NCI-H146 treated with DMSO at 0.1 percent for 48 hours (cell line): ENCODE data around the gene HLCS.
"Not testable (repeated sequence)": the region's sequence is repeated elsewhere in the genome, so short reads cannot be mapped to it uniquely, and the experiment has no call there.

ENCODE experiments used
- DNase-seq: peaks from one replicate; lab custom pipeline; 2025; ENCODE audit not compliant: unreplicated experiment; lab: John Stamatoyannopoulos, UW

HLCS gene

DNA sequence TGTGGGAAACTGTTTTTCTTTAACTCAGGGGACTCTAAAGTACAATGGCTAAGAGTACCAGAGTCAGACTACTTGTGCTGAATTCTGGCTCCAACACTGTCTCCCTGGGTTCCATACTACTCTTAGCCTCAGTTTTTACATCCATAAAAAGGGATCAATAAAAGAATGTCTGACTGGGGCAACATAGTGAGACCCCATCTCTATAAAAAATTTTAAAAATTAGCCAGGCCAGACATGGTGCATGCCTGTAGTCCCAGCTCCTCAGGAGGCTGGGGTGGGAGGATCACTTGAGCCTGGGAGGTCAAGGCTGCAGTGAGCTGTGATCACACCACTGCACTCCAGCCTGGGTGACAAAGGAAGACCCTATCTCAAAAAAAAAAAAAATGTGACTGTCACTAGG lies 150.4 kb downstream of the HLCS start:
- not testable (repeated sequence) for DNase-seq

DNA sequence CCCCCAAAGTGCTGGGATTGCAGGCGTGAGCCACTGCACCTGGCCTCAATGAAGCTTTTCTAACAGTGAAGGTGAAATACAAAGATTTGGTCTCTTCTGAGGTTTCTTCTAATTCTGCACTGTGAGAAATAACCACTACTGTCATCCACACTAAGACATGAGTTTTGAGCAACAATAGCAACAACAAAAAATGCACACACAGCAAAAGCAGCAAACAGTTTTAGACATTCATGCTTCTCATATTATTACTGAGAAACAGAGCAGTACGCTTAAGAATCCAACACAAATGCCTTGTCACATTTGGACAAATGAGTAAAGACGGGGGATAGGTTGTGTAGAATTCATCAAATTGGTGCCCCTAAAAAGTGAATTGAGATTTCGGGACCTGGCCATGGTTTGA lies 151.2 kb downstream of the HLCS start:
- DNase-seq, result no peak

DNA sequence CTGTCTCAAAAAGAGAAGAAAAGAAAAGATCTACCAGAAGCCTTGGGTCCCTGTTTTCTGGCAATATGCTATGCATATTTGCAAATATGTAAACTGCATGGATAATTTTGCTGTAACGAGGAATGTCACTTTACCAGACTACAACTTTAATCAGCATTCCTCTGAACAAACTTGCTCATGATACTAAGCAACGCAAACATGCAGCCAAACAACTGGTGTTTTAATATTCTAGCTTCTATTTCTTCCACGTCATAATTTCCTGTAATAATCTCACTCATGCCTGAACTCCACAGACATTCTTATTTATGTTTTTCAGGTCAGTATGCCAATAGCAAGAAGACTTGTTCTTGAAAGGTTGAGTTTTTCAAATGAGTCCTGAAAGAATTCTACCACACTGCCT lies 153.4 kb downstream of the HLCS start:
- no peak for DNase-seq

DNA sequence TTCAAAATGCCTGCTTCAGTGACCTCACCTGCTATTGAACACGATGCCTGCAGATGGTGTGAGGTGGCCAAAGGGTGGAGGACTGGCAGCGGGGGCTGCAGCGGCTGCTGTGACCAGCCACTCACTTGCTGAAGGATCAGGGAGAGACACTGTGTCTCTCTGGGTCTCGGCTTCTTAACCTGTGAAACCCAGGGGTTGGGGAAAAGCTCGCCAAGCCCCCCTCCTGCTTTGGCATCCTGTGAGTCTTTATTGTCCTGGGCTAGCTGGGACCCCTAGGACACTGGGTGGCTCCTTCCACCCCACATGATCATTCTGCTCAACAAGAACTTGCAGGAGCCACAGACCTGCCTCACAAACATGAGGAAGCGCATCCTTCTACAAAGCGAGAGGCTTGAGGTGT lies 154.7 kb downstream of the HLCS start:
- DNase-seq, result no peak

DNA sequence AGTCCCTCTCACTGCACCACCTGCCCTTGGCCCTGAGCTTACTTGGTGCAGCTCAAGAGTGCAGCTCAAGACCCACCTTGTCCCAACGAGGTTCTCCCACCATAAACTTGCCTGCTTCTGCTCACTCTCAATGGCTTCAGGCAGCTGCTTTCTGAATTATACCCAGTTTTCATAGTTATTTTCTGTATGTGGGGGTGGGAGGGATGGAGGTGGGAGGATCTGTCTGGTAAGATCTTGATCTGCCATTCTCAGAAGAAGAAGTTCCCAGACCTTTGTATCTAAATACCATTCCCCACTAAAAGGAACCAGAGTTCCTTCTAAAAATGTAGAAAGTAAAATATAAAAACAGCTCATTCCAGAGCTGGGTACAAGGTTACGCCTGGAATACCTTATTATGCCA lies 156.0 kb downstream of the HLCS start:
- DNase-seq, result no peak

DNA sequence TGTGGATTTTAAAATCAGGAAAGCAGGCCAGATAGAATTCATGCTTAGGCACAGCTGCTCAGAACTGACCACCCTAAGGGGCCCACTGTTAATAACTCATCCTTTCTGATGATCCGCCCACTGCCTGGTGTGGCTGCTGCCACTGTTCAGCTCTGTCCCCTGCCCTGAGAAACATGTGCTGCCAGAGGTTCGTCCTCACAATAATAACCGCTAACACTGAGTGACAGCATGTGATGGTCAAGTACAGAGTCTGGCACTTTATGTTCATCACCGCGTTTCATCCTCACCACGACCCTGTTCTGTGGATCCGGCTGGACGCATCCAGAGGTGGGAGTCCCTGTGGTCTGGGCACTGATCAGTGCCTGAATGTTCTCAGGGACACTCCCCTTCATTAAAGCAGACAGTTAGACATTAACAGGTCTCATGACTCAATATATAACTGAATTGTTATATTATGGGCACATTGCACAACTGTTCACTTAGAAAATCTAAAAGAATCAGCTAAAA lies 159.0 kb downstream of the HLCS start:
- no peak for DNase-seq

DNA sequence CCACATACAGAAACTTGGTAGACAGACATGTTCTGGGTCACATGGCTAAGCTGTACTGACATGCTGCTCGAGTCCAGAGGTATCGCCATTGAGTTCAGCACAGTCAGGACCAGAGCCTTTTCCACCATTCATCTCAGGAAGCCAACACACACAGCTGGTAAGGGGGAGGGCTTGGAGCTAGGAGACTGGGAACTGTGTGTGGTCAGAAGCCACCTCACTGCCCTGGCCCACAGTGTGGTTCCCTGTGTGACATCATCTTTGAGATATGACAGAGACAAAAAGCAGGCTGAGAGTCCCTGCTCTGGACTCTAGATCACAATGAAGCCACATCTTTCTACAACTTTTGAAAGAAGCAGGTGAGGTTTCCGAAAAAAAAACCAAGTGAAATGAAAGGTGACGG lies 160.4 kb downstream of the HLCS start:
- no peak for DNase-seq

DNA sequence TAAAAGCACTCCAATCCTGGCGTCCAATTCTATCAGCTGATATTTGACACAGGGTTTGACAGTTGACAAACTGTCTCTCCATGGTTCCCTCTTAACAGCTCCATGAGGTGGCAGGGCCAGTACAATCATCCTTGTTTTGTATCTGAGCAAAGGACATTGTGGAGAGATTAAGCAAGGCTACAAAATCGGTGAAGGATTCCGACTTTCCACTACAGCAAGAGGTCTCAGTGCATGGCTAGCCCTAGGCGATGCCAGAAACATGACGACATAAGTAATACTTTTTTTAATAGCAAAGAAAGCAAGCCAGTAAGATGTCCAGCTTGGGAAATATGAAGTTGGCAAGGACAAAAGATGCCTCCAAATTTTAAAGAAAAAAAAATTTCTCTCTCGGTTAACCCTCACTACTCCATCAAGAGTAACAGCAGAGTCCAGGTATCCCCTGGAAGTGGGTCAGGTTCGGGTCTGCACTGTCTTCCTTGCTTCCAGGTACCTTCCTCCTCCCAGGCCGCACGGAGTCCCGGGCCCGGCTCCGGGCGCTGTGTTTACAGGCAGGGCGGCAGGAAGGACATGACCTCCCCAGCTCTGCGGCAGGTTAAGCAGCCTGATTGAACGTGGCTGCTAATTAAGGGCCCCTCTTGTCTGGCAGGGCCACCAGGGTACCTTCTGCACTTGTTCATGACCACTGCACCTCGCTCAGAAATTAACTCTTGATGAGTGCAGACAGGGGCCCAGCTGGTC lies 161.4 kb downstream of the HLCS start:
- DNase-seq, result no peak

DNA sequence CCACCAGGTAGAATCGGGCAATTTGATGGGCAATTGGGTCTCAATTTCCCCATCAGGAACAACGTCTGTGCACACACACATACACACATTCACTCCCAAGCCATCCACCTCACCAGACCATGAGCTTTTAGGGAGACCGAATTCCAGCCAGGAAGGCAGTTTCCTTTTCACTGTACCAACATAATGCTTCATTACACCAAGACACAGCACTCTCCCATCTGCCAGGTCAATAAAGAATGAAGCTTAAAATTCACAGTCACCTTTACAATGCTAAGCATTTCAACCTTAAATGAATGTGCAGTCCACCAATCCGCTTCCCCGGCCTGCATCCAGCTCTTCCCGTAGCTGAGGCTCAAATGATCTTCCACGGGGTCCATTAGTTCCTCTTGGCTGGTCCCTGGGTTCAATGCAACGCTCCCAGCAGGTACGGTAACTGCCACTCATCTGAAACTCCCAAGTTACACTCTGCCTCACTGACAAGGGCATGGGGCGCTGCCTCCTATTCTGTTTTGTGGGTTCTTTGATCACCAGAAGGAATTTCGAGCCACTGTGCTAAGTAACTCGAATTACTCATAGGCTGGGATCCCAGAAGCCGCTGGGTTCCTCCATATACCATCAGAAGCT lies 162.5 kb downstream of the HLCS start:
- no peak for DNase-seq

DNA sequence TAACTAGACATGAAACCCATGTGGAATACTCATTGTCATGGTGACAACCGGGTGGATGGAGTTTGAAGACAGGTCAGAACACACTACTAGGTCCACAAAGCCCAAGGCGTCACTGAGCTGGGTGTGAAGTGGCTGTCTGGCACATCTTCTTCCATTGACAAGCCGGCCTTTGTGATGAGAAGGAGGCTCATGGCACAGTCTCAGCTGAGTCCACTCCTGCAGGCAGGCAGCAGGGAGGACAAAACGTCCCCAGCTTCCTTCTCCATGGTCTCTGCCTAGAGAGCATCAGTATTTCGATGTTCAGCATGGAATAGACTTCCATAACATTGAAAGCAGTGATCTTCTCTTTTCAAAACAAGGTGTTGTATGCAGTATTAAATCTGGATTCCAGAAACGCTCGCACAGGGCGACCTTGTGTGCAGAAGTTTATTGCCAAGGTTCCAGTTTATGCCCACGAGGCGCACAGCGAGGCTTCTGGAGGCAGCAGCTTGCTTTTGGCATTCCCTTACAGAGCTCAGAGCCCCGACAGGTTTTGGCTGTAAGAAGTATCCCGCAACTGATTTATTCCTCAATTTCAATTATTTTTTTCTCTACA lies 163.3 kb downstream of the HLCS start:
- DNase-seq, result no peak

DNA sequence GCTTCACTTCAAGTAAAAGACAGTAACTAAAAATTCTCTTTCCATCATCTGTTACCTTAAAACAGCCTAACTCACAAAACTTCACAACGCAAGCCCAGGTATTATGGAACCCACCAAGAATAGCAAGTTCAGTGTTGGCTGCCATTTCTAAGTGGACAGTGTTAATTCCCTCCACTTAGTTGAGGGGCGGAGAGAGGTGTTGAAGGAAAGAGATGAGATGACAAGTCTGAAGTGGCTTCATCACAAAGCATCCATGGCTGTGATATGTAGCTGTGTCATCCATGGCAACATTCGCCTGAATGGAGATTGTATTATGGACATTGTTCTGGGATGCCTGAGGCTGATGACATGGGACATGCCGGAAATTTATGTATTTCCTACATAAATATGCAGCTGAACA lies 165.7 kb downstream of the HLCS start:
- DNase-seq, result no peak

DNA sequence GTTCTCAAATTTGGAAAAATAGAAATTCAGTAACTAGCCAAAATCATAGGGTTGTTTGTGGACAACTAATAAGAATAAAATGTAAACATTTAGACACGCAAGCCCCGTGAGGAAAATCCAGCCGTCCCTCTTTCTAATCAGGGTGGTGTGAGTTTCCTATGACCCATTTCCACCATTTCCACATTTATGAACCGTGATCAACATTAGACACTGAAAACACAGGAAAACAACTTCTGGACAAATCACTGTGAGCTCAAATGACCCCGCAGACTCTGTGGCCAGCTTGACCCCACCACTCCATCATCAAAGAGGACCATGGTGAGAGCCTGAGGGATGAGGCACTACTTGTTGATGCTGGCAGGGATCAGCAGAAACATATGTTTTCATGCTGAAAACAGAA lies 166.6 kb downstream of the HLCS start:
- no peak for DNase-seq

DNA sequence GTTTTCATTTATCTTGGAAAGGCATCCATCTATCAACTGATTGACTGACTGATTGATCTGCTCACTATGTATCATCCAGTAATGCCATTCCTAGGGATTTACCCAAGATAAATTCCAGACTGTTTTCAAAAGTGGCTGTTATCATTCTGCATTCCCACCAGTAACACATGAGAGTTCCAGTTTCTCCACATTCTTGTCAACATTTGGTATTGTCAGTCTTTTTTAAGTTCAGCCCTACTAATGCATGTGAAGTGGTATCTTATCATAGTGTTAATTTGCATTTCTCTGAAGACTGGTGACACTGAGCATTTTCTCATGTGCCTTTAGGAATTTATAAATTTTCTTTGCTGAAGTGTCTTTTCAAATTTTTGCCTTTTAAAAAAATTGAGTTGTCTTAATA lies 168.0 kb downstream of the HLCS start:
- DNase-seq, result no peak

DNA sequence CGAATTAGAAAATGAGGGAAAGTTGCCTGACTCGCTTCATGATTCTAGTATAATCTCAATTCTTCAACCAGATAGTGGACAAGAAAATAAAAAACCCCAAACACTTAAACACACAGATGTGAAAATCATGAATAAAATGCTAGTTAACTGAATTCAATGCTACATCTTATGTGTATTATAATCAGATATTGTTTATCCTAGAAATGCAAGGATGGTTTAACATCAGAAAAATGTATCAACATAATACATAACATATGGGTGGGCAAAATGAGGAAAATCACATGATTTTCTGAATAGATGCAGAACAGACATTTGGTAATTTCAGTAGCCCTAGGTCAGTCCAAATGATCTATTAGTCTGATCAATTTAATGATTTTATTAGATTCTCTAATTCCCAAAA lies 170.4 kb downstream of the HLCS start:
- no peak for DNase-seq

DNA sequence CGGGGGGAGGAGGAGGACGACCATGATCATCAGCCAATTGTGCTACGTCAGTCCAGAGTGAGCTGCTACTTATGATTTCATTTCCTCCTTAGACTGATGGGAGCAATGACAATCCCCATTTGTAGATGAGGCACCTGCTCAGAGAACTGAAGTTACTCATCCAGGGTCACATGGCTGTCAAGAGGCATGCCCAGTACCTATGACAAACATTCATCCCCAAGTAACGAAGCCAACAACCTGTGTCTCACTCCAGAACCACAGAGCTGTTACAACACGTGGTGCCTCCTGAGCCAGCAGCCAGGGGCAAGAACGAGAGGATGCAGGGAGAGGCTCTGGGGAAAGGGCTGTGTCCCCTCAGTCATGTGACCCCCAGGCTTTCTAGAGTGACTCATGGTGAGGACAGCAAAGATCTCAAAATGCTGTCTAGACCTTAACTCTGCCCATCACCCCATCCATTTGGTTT lies 173.9 kb downstream of the HLCS start:
- no peak for DNase-seq

DNA sequence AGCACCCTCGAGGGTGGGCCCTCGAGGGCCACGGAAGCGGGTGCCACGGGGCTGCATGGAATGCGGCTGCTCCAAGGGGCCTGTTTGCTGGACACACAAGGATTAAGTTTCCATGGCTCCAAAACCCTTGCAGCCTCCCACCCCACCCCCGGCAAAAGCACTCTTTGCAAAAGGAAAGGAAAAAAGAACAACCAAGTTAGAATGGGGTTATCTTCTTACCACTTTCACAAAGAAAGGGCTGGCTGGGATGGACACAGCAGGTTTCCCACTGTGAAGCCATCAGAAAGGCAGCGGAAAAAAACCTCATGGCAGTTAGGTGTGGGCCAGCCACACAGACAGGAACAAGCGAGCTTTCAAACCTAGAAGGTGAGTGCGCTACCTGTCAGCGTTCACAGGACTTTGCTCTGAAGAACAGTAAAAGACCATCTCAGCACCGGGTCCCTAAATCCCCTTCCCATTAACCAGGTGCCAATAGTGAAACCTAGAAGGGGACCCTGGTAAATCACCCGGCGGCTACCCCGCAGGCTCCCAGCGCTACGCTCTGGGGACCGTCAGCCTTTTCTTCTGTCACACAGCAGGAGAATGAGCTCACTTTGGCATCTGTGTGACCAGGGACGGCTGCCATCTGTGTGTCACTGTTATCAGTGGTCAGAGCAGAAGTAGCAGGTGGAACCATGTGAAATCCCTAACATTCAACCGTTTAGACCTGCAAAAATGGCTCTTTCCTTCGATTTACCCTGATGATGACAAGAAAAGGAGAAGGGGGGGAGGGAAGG lies 174.6 kb downstream of the HLCS start:
- DNase-seq, result peak; percentile 19

DNA sequence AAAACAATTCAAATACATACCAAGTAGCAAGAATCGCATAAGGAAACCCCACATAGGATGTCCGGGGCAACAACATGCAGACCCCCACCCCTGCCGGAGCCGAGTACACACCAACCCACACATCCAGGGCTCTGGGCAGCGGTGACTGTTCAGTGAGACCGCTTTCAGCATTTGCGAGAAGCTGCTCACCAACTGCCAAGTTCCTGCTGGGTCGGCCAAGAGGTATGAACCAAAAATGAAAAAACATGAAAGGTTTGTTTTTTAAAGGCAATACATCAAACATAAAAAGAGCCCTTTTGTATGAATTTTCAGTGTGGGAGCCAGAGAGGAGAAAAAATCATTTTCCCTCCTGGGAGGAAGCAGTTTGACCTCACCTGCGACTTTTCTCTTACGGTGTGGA lies 175.3 kb downstream of the HLCS start:
- DNase-seq, result no peak

DNA sequence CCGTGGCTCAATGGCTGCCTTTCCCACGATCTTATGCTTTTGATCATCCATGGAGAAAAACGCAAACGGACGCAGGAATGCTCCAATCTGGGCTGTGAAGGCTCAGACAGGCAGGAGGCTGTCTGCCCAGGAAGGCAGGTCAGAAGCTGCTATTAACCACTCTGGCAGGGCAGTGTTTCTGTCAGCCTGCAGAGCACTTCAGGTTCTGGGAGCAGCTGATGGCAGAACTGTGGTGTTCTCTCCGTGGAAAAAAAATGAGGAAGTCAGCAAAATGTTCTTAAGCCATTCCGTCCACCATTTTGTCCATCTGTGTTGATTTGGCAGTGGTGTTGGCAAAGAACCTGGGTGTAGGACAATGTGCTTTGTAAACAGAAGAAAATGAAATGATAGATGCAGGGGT lies 175.9 kb downstream of the HLCS start:
- no peak for DNase-seq

DNA sequence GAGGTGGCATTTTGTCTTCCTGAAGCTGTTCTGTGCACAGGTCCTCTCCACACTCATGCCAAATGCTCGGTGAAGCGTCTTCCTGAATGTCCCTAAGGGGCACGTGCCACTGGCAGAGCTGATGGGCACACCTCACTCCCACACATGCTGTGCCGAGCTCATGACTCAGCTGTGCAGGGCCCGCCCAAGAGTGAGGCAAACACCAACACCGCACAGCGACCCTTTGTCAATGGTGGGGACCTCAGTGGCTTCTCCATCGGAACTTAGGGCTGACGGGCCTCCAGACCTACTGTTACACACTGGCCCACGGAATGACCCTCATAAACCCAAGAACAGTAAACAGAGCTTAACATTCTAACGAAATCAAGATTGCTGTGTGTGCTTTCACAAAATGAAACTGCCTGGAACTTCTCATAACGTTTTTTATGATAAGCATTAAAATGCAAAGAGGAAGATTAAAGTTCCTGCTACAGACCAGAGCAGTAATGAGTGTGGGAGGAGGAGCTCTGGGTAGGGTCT lies 178.3 kb downstream of the HLCS start:
- no peak for DNase-seq

DNA sequence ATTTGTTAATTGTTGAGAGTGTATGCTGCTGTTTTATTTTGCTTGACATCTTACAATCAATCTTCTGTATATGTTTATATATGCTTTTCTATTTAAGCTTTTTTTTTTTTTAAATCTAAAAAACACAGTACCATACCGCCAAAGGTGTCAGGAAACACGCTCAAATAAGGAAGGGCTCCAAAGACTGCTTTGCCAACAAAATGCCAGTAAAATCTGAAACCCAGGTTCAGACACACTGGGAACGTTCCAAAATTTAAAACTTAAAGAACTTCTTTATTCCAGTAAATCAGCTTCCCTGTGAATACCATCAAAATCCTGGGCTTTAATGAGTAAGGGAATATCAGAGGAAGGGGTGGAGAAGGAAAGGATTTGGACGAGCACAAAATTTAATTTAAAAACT lies 180.3 kb downstream of the HLCS start:
- DNase-seq, result no peak

DNA sequence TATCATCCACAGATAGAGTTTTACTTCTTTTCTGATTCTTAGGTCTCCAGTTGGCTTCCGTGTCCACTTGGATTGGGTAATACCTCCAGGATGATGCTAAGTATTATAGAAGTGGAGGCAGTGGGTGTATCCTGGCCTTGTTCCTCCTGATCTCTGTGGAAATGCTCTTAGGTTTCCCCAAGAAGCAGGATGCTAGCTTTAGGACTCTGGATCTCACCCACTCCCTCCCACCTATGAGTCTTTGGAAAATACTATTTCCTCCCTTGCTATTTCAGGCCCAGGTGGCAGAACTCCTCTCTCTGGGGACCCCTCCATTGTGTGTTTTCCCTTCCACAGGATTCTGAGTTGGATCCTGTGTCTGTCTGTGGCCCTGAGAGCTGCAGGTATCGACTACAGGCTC lies 180.9 kb downstream of the HLCS start:
- no peak for DNase-seq
